HG02678 (cell line): ENCODE data around the gene IGF2R.
"Not testable (repeated sequence)": the region's sequence is repeated elsewhere in the genome, so short reads cannot be mapped to it uniquely, and the experiment has no call there.

Source experiments
- ATAC-seq: cut with Tn5 transposase; IDR thresholded peaks from one replicate; pipeline ENCODE4 v1.9.1; 2021; ENCODE audit warnings: mild to moderate bottlenecking, moderate library complexity; ENCODE audit not compliant: unreplicated experiment

Gene IGF2R

GRCh38 chr6:159996087-159996622, 27.3 kb downstream of the IGF2R start:
- ATAC-seq = no peak

GRCh38 chr6:159996626-159997497, 28.0 kb downstream of the IGF2R start:
- ATAC-seq = no peak

GRCh38 chr6:159997498-159998101, 28.7 kb downstream of the IGF2R start:
- ATAC-seq = no peak

GRCh38 chr6:159998538-159998937, 29.7 kb downstream of the IGF2R start:
- ATAC-seq = no peak

GRCh38 chr6:159999240-159999671, 30.4 kb downstream of the IGF2R start:
- no peak for ATAC-seq

GRCh38 chr6:160000280-160000704, 31.4 kb downstream of the IGF2R start:
- ATAC-seq = no peak

GRCh38 chr6:160000893-160001427, 32.1 kb downstream of the IGF2R start:
- ATAC-seq = not testable (repeated sequence)

GRCh38 chr6:160002882-160003281, 34.0 kb downstream of the IGF2R start:
- ATAC-seq = no peak

- ATAC-seq = no peak
Measured at GRCh38 chr6:160004018-160004417, 35.1 kb downstream of the IGF2R start.

- ATAC-seq = no peak
Measured at GRCh38 chr6:160004419-160005175, 35.7 kb downstream of the IGF2R start.

- ATAC-seq = no peak
Measured at GRCh38 chr6:160005211-160005610, 36.3 kb downstream of the IGF2R start.

- no peak for ATAC-seq
Measured at GRCh38 chr6:160005861-160006540, 37.1 kb downstream of the IGF2R start.

GRCh38 chr6:160007145-160007544, 38.3 kb downstream of the IGF2R start:
- ATAC-seq = no peak

GRCh38 chr6:160007611-160008010, 38.7 kb downstream of the IGF2R start:
- no peak for ATAC-seq

GRCh38 chr6:160010067-160010466, 41.2 kb downstream of the IGF2R start:
- ATAC-seq = no peak

- no peak for ATAC-seq
Measured at GRCh38 chr6:160013987-160014868, 45.3 kb downstream of the IGF2R start.

GRCh38 chr6:160014869-160015182, 45.9 kb downstream of the IGF2R start:
- no peak for ATAC-seq

GRCh38 chr6:160015778-160016684, 47.1 kb downstream of the IGF2R start:
- ATAC-seq = no peak

GRCh38 chr6:160022101-160022500, 53.2 kb downstream of the IGF2R start:
- ATAC-seq = no peak
